Testis (tissue), 3 donors: Measurements from ENCODE around the gene SCNN1A. TPM values are rescaled to one million over a fixed set of nuclear protein-coding genes. Genes with fewer than 3 reads are reported as not detected.

ENCODE experiments used
- DNase-seq: peaks from one replicate; pipeline ENCODE4 v3.0.0-alpha.2; 2019
- H3K27ac ChIP-seq, 2 donors: fragments of 200-600 bp; sonication (generic); one replicate each; pipeline ENCODE4 v1.5.1; 2019
- H3K27me3 ChIP-seq: fragments of 200-600 bp; sonication (generic); one replicate; pipeline ENCODE4 v1.5.1; 2019
- H3K36me3 ChIP-seq: fragments of 200-600 bp; sonication (generic); one replicate; pipeline ENCODE4 v1.5.1; 2017; ENCODE audit warnings: low read depth; ENCODE audit errors: missing control alignments
- H3K4me1 ChIP-seq: fragments of 200-600 bp; sonication (generic); one replicate; pipeline ENCODE4 v1.5.1; 2019
- H3K4me3 ChIP-seq, 2 donors: fragments of 200-600 bp; sonication (generic); one replicate each; pipeline ENCODE4 v1.5.1; 2017 to 2019
- H3K9me3 ChIP-seq: fragments of 200-600 bp; sonication (generic); one replicate; pipeline ENCODE4 v1.5.1; 2017
- CTCF ChIP-seq, 3 experiments: fragments of 450-650 bp in 2 of 3; fragments of 200-600 bp in 1 of 3; sonication (generic) in 1 of 3; IDR thresholded peaks; one replicate each; pipeline ENCODE4 v1.5.1; 2016 to 2019; ENCODE audit warnings: antibody characterized with exemption in 3 of 3, mild to moderate bottlenecking in 2 of 3, moderate library complexity in 1 of 3
- POLR2A ChIP-seq: fragments of 450-650 bp; IDR thresholded peaks from one replicate; pipeline ENCODE4 v1.6.1; 2017; ENCODE audit warnings: antibody characterized with exemption, mild to moderate bottlenecking, moderate library complexity
- WGBS, 2 donors: methylation state at CpG; one replicate each; pipeline ENCODE4 v1.1.5; 2018; 5-methylcytosine and 5-hydroxymethylcytosine counted together
- intact Hi-C: fragments of 100-400 bp; cut with DNase I; formaldehyde crosslinking; loops from one replicate; pipeline ENCODE4 v1.15.1; 2023; ENCODE audit warnings: low total_unique reads
- polyA plus RNA-seq: library from polyadenylated mRNA; stranded (reverse); fragments of 350-450 nt; fragmentation: Illumina TruSeq; extraction: RNeasy Lipid Tissue Mini Kit (QIAGEN cat#74804); gene quantifications from one replicate; pipeline ENCODE4 v1.2.3, GENCODE V29; 2014; ENCODE audit warnings: low read depth, low replicate concordance; ENCODE audit not compliant: insufficient read depth
- total RNA-seq, 2 donors: library from RNA; depleted of rRNA; stranded (reverse); fragments of >200 nt; gene quantifications; one replicate each; pipeline ENCODE4 v1.2.3, GENCODE V29; 2016

SCNN1A gene
- total and polyA plus RNA-seq, 3 donors from 2014 or later: 14.6 to 43.1 (median 22.7) TPM

DNA sequence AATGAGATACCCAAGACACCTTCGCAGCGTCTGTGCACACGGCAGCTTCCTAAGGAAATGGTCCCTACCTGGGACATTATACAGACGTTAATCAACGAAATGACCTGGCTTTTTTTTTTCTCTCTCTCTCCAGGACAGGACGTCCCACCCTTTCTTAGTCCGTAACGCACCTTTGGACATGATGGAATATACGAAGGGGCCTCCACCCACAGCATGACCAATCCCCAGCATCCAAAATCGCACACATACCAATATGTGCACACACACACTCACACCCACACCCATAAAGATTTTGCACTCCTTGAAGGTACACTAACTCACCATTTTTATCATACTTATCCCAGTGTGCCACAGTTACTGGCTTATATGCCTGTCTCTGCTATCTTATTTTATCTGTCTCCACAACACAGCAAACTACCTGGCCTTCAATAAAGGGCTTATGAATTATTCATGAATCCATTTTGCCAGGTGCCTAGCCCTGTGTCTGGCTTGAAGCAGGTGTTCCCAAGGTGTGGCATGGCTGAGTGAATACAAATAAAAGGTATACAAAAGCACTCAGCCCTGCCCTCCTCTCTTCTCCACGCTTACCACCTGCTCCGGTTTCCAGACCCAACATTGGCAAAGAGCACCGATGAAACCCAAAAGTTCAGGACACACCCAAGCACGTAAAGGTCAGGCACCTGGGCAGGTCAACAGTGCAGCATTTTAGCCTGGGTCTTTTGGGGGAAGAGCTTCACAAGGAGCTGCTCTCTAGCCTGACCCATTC, 2.2 kb downstream of the SCNN1A start:
- Histone ChIP-seq H3K27ac (no peak overlapping the region), H3K36me3 (no peaks in the 10 kb centered on the region), H3K4me3 (no peak overlapping the region), H3K27me3 (no peaks in the 10 kb centered on the region), H3K9me3 (no peaks in the 10 kb centered on the region), H3K4me1 (peaks cover 38% of the 10 kb centered on the region)
- TF ChIP-seq POLR2A: no peak
- no peak for TF ChIP-seq CTCF (IDR thresholded peaks at IDR 0.05)
- intact Hi-C loops: no loop called here
- 86 to 88% methylated on average over 14 of the region's 14 CpGs for WGBS, 2 donors
- no peak for DNase-seq

GRCh38 chr12:6372403-6373003, 2.9 kb downstream of the SCNN1A start:
- TF ChIP-seq POLR2A (no peak), CTCF (IDR thresholded peaks at IDR 0.05) (no peak)
- intact Hi-C loops: no loop called here
- no peak for DNase-seq
- no peak overlapping the region for H3K4me3 ChIP-seq
- H3K9me3 ChIP-seq: no peaks in the 10 kb centered on the region
- H3K27ac ChIP-seq: no peak overlapping the region
- peaks cover 34% of the 10 kb centered on the region for H3K4me1 ChIP-seq
- no peaks in the 10 kb centered on the region for H3K36me3 ChIP-seq
- WGBS, 2 donors: 56 to 63% methylated on average over 8 of the region's 8 CpGs
- no peaks in the 10 kb centered on the region for H3K27me3 ChIP-seq

DNA sequence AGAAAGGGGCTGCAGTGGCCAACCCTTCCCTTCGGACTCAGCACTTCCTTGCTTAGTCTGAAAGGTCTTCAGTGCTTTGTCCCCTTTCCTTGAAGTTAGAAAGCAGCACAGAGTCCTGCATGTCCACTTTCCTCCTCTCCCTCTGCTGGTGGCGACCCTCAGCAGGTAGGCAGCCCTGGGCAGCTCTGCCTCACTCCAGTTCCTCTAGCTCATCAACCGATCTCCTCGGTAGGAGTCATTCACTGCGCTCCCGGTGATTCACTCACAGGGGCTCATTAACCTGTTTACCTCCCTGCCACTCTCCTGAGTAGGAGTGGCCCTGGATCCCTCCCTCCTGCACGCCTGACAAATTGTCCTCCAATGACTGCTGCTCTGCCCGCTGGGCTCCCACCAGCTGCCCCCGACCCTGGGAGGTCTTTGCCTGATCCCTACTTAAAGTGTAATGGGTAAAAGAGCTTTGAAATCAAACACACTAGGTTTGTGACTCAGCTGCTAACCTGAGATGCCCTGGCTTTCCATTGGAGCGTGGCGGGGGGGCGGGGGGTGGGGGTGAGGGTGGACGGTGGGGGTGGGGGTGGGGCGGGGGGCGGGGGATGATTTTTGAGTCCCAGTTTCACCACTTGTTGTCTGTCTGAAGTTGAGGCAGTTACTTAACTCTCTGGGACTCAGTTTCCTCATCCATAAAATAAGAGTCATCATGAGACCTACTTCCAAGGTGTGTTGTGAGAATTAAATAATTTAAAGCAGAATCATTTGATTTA, 4.2 kb downstream of the SCNN1A start:
- Histone ChIP-seq H3K9me3 (no peaks in the 10 kb centered on the region), H3K4me1 (peaks cover 20% of the 10 kb centered on the region), H3K27me3 (no peaks in the 10 kb centered on the region), H3K27ac (no peak overlapping the region), H3K4me3 (no peak overlapping the region), H3K36me3 (no peaks in the 10 kb centered on the region)
- DNase-seq: no peak
- TF ChIP-seq POLR2A (no peak), CTCF (IDR thresholded peaks at IDR 0.05) (no peak)
- 72 to 78% methylated on average over 14 to 15 of the region's 15 CpGs for WGBS, 2 donors
- intact Hi-C loops: no loop called here

DNA sequence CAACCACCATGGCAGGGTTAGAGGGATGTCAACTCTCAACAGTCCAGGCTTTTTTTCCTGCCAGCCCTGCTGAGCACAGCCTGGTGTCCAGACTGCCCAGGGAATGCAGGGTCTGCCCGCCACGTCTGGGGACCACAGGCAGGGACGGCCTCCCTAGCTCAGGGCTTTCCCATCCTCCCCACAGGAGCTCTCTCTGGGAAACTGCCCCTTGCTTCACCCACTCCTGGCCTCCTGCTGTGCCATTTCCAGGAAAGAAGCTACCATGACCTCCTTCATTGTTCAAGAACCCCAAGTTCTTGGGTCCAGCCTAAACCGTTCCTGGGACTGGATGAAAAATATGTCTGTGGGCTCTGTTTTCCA, 4.8 kb downstream of the SCNN1A start:
- Histone ChIP-seq H3K9me3 (no peaks in the 10 kb centered on the region), H3K4me3 (no peak overlapping the region), H3K27ac (no peak overlapping the region), H3K27me3 (no peaks in the 10 kb centered on the region), H3K4me1 (peaks cover 14% of the 10 kb centered on the region), H3K36me3 (no peaks in the 10 kb centered on the region)
- intact Hi-C loops: no loop called here
- no peak for DNase-seq
- 88 to 93% methylated on average over 4 of the region's 4 CpGs for WGBS, 2 donors
- TF ChIP-seq POLR2A (no peak), CTCF (IDR thresholded peaks at IDR 0.05) (no peak)
